ENCODE results near the gene TBC1D22A.

- TF ChIP-seq CTCF (conservative IDR thresholded peaks at IDR 0.05; ENCODE audit: low read length) = no peak
- no peak for TF ChIP-seq EZH2phosphoT487 (IDR thresholded peaks at IDR 0.05; ENCODE audit: borderline replicate concordance, low read depth, low read length)
Observed at GRCh38 chr22:46965555-46966494, 203.4 kb downstream of the TBC1D22A start.

Measured in OCI-LY7 (cell line).